GM21737 (cell line): ENCODE data around the gene CD58.

Source experiments
- ATAC-seq: cut with Tn5 transposase; IDR thresholded peaks from one replicate; pipeline ENCODE4 v1.9.1; 2021; ENCODE audit warnings: mild to moderate bottlenecking, moderate library complexity; ENCODE audit not compliant: unreplicated experiment

CD58 gene

GRCh38 chr1:116476321-116476720 is 94.5 kb downstream of the CD58 start:
- no peak for ATAC-seq

GRCh38 chr1:116475850-116476218 is 95.0 kb downstream of the CD58 start:
- ATAC-seq, result no peak

GRCh38 chr1:116474921-116475849 is 95.6 kb downstream of the CD58 start:
- no peak for ATAC-seq

GRCh38 chr1:116472431-116472961 is 98.3 kb downstream of the CD58 start:
- no peak for ATAC-seq

GRCh38 chr1:116471241-116471640 is 99.6 kb downstream of the CD58 start:
- ATAC-seq, result no peak

GRCh38 chr1:116470671-116471070 is 100.2 kb downstream of the CD58 start:
- ATAC-seq, result no peak

GRCh38 chr1:116466810-116467557 is 103.8 kb downstream of the CD58 start:
- ATAC-seq, result no peak

- ATAC-seq, result no peak
Measured at GRCh38 chr1:116465845-116466685, 104.8 kb downstream of the CD58 start.

- ATAC-seq, result no peak
Measured at GRCh38 chr1:116465477-116465844, 105.4 kb downstream of the CD58 start.
